Stimulated activated CD4-positive, alpha-beta T cell treated with anti-CD3 and anti-CD28 coated beads, Interleukin-2, amount 100 ng/mL, for 4 hours (primary cell): ENCODE results near the gene GALNT13.
"Not testable (repeated sequence)": the region's sequence is repeated elsewhere in the genome, so short reads cannot be mapped to it uniquely, and the experiment has no call there.

Experiments
- DNase-seq: peaks from one replicate; pipeline ENCODE4 v3.0.0-alpha.2; 2020; ENCODE audit warnings: low read depth

GALNT13 gene

GRCh38 chr2:154425994-154426393 is 554.3 kb downstream of the GALNT13 start:
- DNase-seq = no peak

GRCh38 chr2:154427453-154427852 is 555.7 kb downstream of the GALNT13 start:
- no peak for DNase-seq

- DNase-seq = no peak
These were observed 556.3 kb downstream of the GALNT13 start for GRCh38 chr2:154428022-154428421.

- DNase-seq = no peak
These were observed 561.3 kb downstream of the GALNT13 start for GRCh38 chr2:154433010-154433409.

- DNase-seq = no peak
These were observed 565.4 kb downstream of the GALNT13 start for GRCh38 chr2:154437104-154437503.

GRCh38 chr2:154439156-154439555 is 567.4 kb downstream of the GALNT13 start:
- DNase-seq = no peak

GRCh38 chr2:154443919-154444318 is 572.2 kb downstream of the GALNT13 start:
- DNase-seq = no peak

GRCh38 chr2:154446324-154446723 is 574.6 kb downstream of the GALNT13 start:
- no peak for DNase-seq

- DNase-seq = no peak
These were observed 576.2 kb downstream of the GALNT13 start for GRCh38 chr2:154447727-154448418.

- DNase-seq = no peak
These were observed 578.4 kb downstream of the GALNT13 start for GRCh38 chr2:154449951-154450658.

- DNase-seq = no peak
These were observed 580.7 kb downstream of the GALNT13 start for GRCh38 chr2:154452471-154452870.

- DNase-seq = no peak
These were observed 581.3 kb downstream of the GALNT13 start for GRCh38 chr2:154452906-154453493.

GRCh38 chr2:154455166-154455565 is 583.4 kb downstream of the GALNT13 start:
- DNase-seq = no peak

GRCh38 chr2:154455866-154456265 is 584.1 kb downstream of the GALNT13 start:
- DNase-seq = no peak

GRCh38 chr2:154457286-154457685 is 585.6 kb downstream of the GALNT13 start:
- DNase-seq = no peak

- no peak for DNase-seq
These were observed 587.6 kb downstream of the GALNT13 start for GRCh38 chr2:154459286-154459685.

- DNase-seq = no peak
These were observed 590.9 kb downstream of the GALNT13 start for GRCh38 chr2:154462634-154463033.

GRCh38 chr2:154466226-154466625 is 594.5 kb downstream of the GALNT13 start:
- no peak for DNase-seq

- DNase-seq = no peak
These were observed 598.7 kb downstream of the GALNT13 start for GRCh38 chr2:154470376-154470775.

GRCh38 chr2:154471492-154471891 is 599.8 kb downstream of the GALNT13 start:
- not testable (repeated sequence) for DNase-seq

- DNase-seq = no peak
These were observed 605.6 kb downstream of the GALNT13 start for GRCh38 chr2:154477319-154477718.

GRCh38 chr2:154480521-154480920 is 608.8 kb downstream of the GALNT13 start:
- no peak for DNase-seq

GRCh38 chr2:154481336-154481735 is 609.6 kb downstream of the GALNT13 start:
- no peak for DNase-seq
